GM18861 (cell line): ENCODE measurements around the gene TLR4.

Experiments used
- ATAC-seq: cut with Tn5 transposase; IDR thresholded peaks from one replicate; pipeline ENCODE4 v1.9.1; 2021; ENCODE audit not compliant: unreplicated experiment

TLR4 gene

GRCh38 chr9:117704024-117704575 lies at the start of gene TLR4:
TSS of gene TLR4 (plus strand) at chr9:117704403. CDS start at chr9:117704473, 70 bp downstream.
- ATAC-seq = peak; percentile 99

- no peak for ATAC-seq
Measured at GRCh38 chr9:117656002-117656401, 48.2 kb upstream of the TLR4 start.

GRCh38 chr9:117662651-117663050 lies 41.6 kb upstream of the TLR4 start:
- no peak for ATAC-seq

- ATAC-seq = no peak
Measured at GRCh38 chr9:117664419-117664818, 39.8 kb upstream of the TLR4 start.

GRCh38 chr9:117665601-117666385 lies 38.4 kb upstream of the TLR4 start:
- ATAC-seq = no peak

- no peak for ATAC-seq
Measured at GRCh38 chr9:117671468-117671867, 32.7 kb upstream of the TLR4 start.

- ATAC-seq = no peak
Measured at GRCh38 chr9:117672369-117672768, 31.8 kb upstream of the TLR4 start.

GRCh38 chr9:117677572-117677971 lies 26.6 kb upstream of the TLR4 start:
- ATAC-seq = no peak

- ATAC-seq = peak; percentile 39
Measured at GRCh38 chr9:117678871-117679270, 25.3 kb upstream of the TLR4 start.

- no peak for ATAC-seq
Measured at GRCh38 chr9:117679416-117679815, 24.8 kb upstream of the TLR4 start.

GRCh38 chr9:117681888-117682287 lies 22.3 kb upstream of the TLR4 start:
- ATAC-seq = no peak

GRCh38 chr9:117682955-117683710 lies 21.1 kb upstream of the TLR4 start:
- ATAC-seq = peak; percentile 91

GRCh38 chr9:117687532-117687931 lies 16.7 kb upstream of the TLR4 start:
- no peak for ATAC-seq

- ATAC-seq = no peak
Measured at GRCh38 chr9:117691367-117691766, 12.8 kb upstream of the TLR4 start.

GRCh38 chr9:117696154-117696553 lies 8.0 kb upstream of the TLR4 start:
- no peak for ATAC-seq

- ATAC-seq = no peak
Measured at GRCh38 chr9:117697046-117697445, 7.2 kb upstream of the TLR4 start.

- no peak for ATAC-seq
Measured at GRCh38 chr9:117703537-117703936, 666 bp upstream of the TLR4 start.

- ATAC-seq = no peak
Measured at GRCh38 chr9:117704597-117704996, 394 bp downstream of the TLR4 start.

- ATAC-seq = no peak
Measured at GRCh38 chr9:117705386-117705785, 1.2 kb downstream of the TLR4 start.

- no peak for ATAC-seq
Measured at GRCh38 chr9:117706421-117707116, 2.4 kb downstream of the TLR4 start.

- ATAC-seq = no peak
Measured at GRCh38 chr9:117707561-117707960, 3.4 kb downstream of the TLR4 start.
